ENCODE results near the gene CTNND2.

DNA sequence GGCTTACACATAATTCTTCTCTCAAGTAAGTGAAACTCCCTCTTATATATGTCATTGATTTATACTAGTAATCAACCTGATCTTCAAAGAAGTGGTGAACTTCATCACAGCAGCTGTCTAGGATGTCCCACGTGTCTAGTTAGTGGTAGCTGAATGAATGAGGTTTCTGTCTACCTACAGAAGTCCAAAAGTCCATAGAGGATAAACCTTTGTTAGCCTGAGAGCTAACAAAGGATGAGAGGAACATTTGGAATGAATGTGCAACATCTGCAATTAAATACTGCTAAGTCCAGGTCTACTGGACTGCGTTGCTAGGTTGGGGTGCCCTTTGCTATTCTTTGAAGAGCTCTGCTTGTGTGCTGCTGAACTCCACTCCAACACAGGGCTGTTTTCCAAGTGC is 929.4 kb downstream of the CTNND2 start:
- TF ChIP-seq CTCF (IDR thresholded peaks at IDR 0.05) (no peak), POLR2A (IDR thresholded peaks at IDR 0.05) (no peak)
